Nucleus accumbens (tissue), 56 donors: ENCODE measurements around the gene PRKCH.

Experiments
- DNase-seq, 56 donors: peaks; one replicate each; lab custom pipeline; 2025; lab: John Stamatoyannopoulos, UW

The PRKCH gene

GRCh38 chr14:61335049-61335448, 13.7 kb downstream of the PRKCH start:
- no peak for DNase-seq

GRCh38 chr14:61335671-61336275, 14.4 kb downstream of the PRKCH start:
- no peak for DNase-seq

- peak in 1 of 56 donors; percentile 7 for DNase-seq
These were observed 16.5 kb downstream of the PRKCH start for GRCh38 chr14:61337893-61338292.

- no peak for DNase-seq
These were observed 17.1 kb downstream of the PRKCH start for GRCh38 chr14:61338457-61338856.

GRCh38 chr14:61341275-61342206, 20.2 kb downstream of the PRKCH start:
- no peak for DNase-seq

GRCh38 chr14:61342486-61342885, 21.1 kb downstream of the PRKCH start:
- no peak for DNase-seq

- DNase-seq, result no peak
These were observed 21.6 kb downstream of the PRKCH start for GRCh38 chr14:61342932-61343331.

GRCh38 chr14:61343471-61343870, 22.1 kb downstream of the PRKCH start:
- DNase-seq, result no peak

GRCh38 chr14:61343991-61344405, 22.6 kb downstream of the PRKCH start:
- no peak for DNase-seq

GRCh38 chr14:61344437-61345150, 23.2 kb downstream of the PRKCH start:
- DNase-seq, result no peak

GRCh38 chr14:61345151-61345482, 23.7 kb downstream of the PRKCH start:
- DNase-seq, result no peak

- no peak for DNase-seq
These were observed 24.8 kb downstream of the PRKCH start for GRCh38 chr14:61346221-61346620.

- DNase-seq, result no peak
These were observed 25.4 kb downstream of the PRKCH start for GRCh38 chr14:61346793-61347192.

- DNase-seq, result no peak
These were observed 26.6 kb downstream of the PRKCH start for GRCh38 chr14:61347826-61348443.

- DNase-seq, result no peak
These were observed 29.3 kb downstream of the PRKCH start for GRCh38 chr14:61350427-61351270.

GRCh38 chr14:61351477-61351876, 30.1 kb downstream of the PRKCH start:
- no peak for DNase-seq

- DNase-seq, result peak in 6 of 56 donors; percentile 6 to 14 (median 10)
These were observed 34.5 kb downstream of the PRKCH start for GRCh38 chr14:61355892-61356325.

GRCh38 chr14:61357123-61357522, 35.7 kb downstream of the PRKCH start:
- no peak for DNase-seq

- no peak for DNase-seq
These were observed 37.3 kb downstream of the PRKCH start for GRCh38 chr14:61358554-61359226.
